Measurements from ENCODE around the gene OTUD3. TPM values are rescaled to one million over a fixed set of nuclear protein-coding genes. Genes with fewer than 3 reads are reported as not detected.

OTUD3 gene
- total RNA-seq, 2 experiments from 2014 or later: 8.3 to 10.8 TPM

- Mint-ChIP-seq H3K4me1 (ENCODE audit: low read depth) (no peaks in the 10 kb centered on the region), H3K4me3 (no peak overlapping the region), H3K36me3 (ENCODE audit: low read depth) (no peaks in the 10 kb centered on the region), H3K27me3 (ENCODE audit: low read depth) (no peaks in the 10 kb centered on the region), H3K9me3 (no peaks in the 10 kb centered on the region), H3K27ac (no peak overlapping the region)
- no peak for DNase-seq
- intact Hi-C loops (cut with micrococcal nuclease): no loop called here
- CTCF ChIA-PET: no interaction called here
Measured at GRCh38 chr1:19941206-19941568, 59.0 kb downstream of the OTUD3 start.

GRCh38 chr1:19942088-19942487 is 59.9 kb downstream of the OTUD3 start:
- H3K9me3 Mint-ChIP-seq: no peaks in the 10 kb centered on the region
- no peaks in the 10 kb centered on the region for H3K4me1 Mint-ChIP-seq (ENCODE audit: low read depth)
- H3K36me3 Mint-ChIP-seq (ENCODE audit: low read depth): no peaks in the 10 kb centered on the region
- no peak overlapping the region for H3K4me3 Mint-ChIP-seq
- no peak for DNase-seq
- H3K27me3 Mint-ChIP-seq (ENCODE audit: low read depth): peaks cover 3% of the 10 kb centered on the region
- CTCF ChIA-PET: no interaction called here
- intact Hi-C loops (cut with micrococcal nuclease): no loop called here
- no peak overlapping the region for H3K27ac Mint-ChIP-seq

- no peak overlapping the region for H3K27ac Mint-ChIP-seq
- H3K9me3 Mint-ChIP-seq: no peaks in the 10 kb centered on the region
- no peak for DNase-seq
- H3K36me3 Mint-ChIP-seq (ENCODE audit: low read depth): no peaks in the 10 kb centered on the region
- no peak overlapping the region for H3K4me3 Mint-ChIP-seq
- intact Hi-C loops (cut with micrococcal nuclease): no loop called here
- peaks cover 3% of the 10 kb centered on the region for H3K27me3 Mint-ChIP-seq (ENCODE audit: low read depth)
- no peaks in the 10 kb centered on the region for H3K4me1 Mint-ChIP-seq (ENCODE audit: low read depth)
- CTCF ChIA-PET: no interaction called here
Measured at GRCh38 chr1:19942657-19943056, 60.5 kb downstream of the OTUD3 start.

GRCh38 chr1:19945914-19946313 is 63.7 kb downstream of the OTUD3 start:
- no peak overlapping the region for H3K4me3 Mint-ChIP-seq
- H3K9me3 Mint-ChIP-seq: no peaks in the 10 kb centered on the region
- CTCF ChIA-PET: interaction anchor here (0.6 to 0.9 kb wide), 2 partner anchors 10 to 422 kb away, joined by 3 read pairs; no protein-coding TSS in a partner anchor
- no peak for DNase-seq
- no peaks in the 10 kb centered on the region for H3K36me3 Mint-ChIP-seq (ENCODE audit: low read depth)
- intact Hi-C loops (cut with micrococcal nuclease): no loop called here
- H3K27me3 Mint-ChIP-seq (ENCODE audit: low read depth): peaks cover 14% of the 10 kb centered on the region
- no peaks in the 10 kb centered on the region for H3K4me1 Mint-ChIP-seq (ENCODE audit: low read depth)
- no peak overlapping the region for H3K27ac Mint-ChIP-seq

DNA sequence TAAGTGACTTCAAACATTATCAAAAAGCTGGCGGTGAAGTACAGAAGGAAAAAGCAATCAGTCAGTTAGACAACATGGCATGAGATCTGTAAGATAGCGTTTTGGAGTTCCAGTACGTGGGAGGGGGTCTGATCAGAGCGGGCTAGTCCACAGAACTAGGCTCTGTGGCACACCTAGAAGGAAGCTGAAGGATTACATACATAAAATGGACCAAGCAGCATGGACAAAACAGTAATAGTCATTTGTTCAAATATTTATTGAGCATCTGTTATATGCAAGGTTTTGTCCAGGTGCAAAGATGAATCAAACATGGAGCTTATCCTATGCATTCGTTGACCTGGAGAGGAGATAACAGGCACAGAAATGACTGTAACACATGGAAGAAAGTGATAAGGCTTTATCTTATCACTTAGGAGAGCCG is 64.1 kb downstream of the OTUD3 start:
- intact Hi-C loops (cut with micrococcal nuclease): no loop called here
- H3K4me3 Mint-ChIP-seq: no peak overlapping the region
- peaks cover 19% of the 10 kb centered on the region for H3K27me3 Mint-ChIP-seq (ENCODE audit: low read depth)
- H3K27ac Mint-ChIP-seq: no peak overlapping the region
- H3K9me3 Mint-ChIP-seq: no peaks in the 10 kb centered on the region
- no peaks in the 10 kb centered on the region for H3K36me3 Mint-ChIP-seq (ENCODE audit: low read depth)
- CTCF ChIA-PET: interaction anchor here (0.6 to 0.9 kb wide), 2 partner anchors 11 to 421 kb away, joined by 3 read pairs; no protein-coding TSS in a partner anchor
- no peak for DNase-seq
- H3K4me1 Mint-ChIP-seq (ENCODE audit: low read depth): no peaks in the 10 kb centered on the region

- CTCF ChIA-PET: no interaction called here
- H3K9me3 Mint-ChIP-seq: no peaks in the 10 kb centered on the region
- H3K27ac Mint-ChIP-seq: no peak overlapping the region
- no peaks in the 10 kb centered on the region for H3K4me1 Mint-ChIP-seq (ENCODE audit: low read depth)
- no peak for DNase-seq
- H3K4me3 Mint-ChIP-seq: no peak overlapping the region
- H3K36me3 Mint-ChIP-seq (ENCODE audit: low read depth): no peaks in the 10 kb centered on the region
- intact Hi-C loops (cut with micrococcal nuclease): no loop called here
- H3K27me3 Mint-ChIP-seq (ENCODE audit: low read depth): peaks cover 19% of the 10 kb centered on the region
Measured at GRCh38 chr1:19946971-19947370, 64.8 kb downstream of the OTUD3 start.

DNA sequence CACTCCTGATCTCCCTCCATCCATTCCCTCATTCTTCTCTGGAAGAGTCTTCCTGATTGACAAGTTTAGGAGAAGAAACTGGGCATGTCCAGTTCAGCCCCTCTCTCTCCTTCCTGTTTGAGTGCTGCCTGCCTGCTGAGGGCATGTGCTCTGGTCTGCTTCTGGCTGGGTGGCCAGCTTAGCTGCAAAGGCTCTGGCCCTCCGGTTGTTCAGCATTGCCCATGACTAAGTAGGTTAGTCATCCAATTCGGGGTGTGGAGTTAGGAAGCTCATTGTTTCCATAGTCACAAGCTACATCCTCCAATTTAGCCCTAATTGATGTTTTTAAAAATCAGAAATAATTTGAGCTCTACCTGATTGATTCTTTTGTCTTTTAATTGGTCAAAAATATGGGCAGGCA is 66.8 kb downstream of the OTUD3 start:
- no peak overlapping the region for H3K4me3 Mint-ChIP-seq
- H3K4me1 Mint-ChIP-seq (ENCODE audit: low read depth): no peaks in the 10 kb centered on the region
- H3K27me3 Mint-ChIP-seq (ENCODE audit: low read depth): peaks cover 22% of the 10 kb centered on the region
- H3K27ac Mint-ChIP-seq: no peak overlapping the region
- intact Hi-C loops (cut with micrococcal nuclease): no loop called here
- no peaks in the 10 kb centered on the region for H3K9me3 Mint-ChIP-seq
- H3K36me3 Mint-ChIP-seq (ENCODE audit: low read depth): no peaks in the 10 kb centered on the region
- CTCF ChIA-PET: no interaction called here
- DNase-seq: no peak

GRCh38 chr1:19954059-19954458 is 71.9 kb downstream of the OTUD3 start:
- H3K27ac Mint-ChIP-seq: no peak overlapping the region
- intact Hi-C loops (cut with micrococcal nuclease): no loop called here
- no peak for DNase-seq
- CTCF ChIA-PET: no interaction called here
- H3K27me3 Mint-ChIP-seq (ENCODE audit: low read depth): peaks cover 28% of the 10 kb centered on the region
- H3K4me1 Mint-ChIP-seq (ENCODE audit: low read depth): no peaks in the 10 kb centered on the region
- no peaks in the 10 kb centered on the region for H3K36me3 Mint-ChIP-seq (ENCODE audit: low read depth)
- no peak overlapping the region for H3K4me3 Mint-ChIP-seq
- no peaks in the 10 kb centered on the region for H3K9me3 Mint-ChIP-seq

- no peaks in the 10 kb centered on the region for H3K36me3 Mint-ChIP-seq (ENCODE audit: low read depth)
- no peak overlapping the region for H3K27ac Mint-ChIP-seq
Measured at GRCh38 chr1:19955534-19956170, 73.5 kb downstream of the OTUD3 start.

GRCh38 chr1:19957779-19958178 is 75.6 kb downstream of the OTUD3 start:
- intact Hi-C loops (cut with micrococcal nuclease): no loop called here
- no peaks in the 10 kb centered on the region for H3K36me3 Mint-ChIP-seq (ENCODE audit: low read depth)
- H3K9me3 Mint-ChIP-seq: no peaks in the 10 kb centered on the region
- no peak overlapping the region for H3K27ac Mint-ChIP-seq
- H3K4me3 Mint-ChIP-seq: no peak overlapping the region
- DNase-seq: no peak
- H3K4me1 Mint-ChIP-seq (ENCODE audit: low read depth): no peaks in the 10 kb centered on the region
- CTCF ChIA-PET: no interaction called here
- H3K27me3 Mint-ChIP-seq (ENCODE audit: low read depth): peaks cover 29% of the 10 kb centered on the region

More at GRCh38 chr1:19955534-19956170, 73.5 kb downstream of the OTUD3 start:
- peaks cover 27% of the 10 kb centered on the region for H3K27me3 Mint-ChIP-seq (ENCODE audit: low read depth)
- no peaks in the 10 kb centered on the region for H3K4me1 Mint-ChIP-seq (ENCODE audit: low read depth)
- no peak for DNase-seq
- intact Hi-C loops (cut with micrococcal nuclease): no loop called here
- H3K4me3 Mint-ChIP-seq: no peak overlapping the region
- CTCF ChIA-PET: no interaction called here
- H3K9me3 Mint-ChIP-seq: no peaks in the 10 kb centered on the region

DNA sequence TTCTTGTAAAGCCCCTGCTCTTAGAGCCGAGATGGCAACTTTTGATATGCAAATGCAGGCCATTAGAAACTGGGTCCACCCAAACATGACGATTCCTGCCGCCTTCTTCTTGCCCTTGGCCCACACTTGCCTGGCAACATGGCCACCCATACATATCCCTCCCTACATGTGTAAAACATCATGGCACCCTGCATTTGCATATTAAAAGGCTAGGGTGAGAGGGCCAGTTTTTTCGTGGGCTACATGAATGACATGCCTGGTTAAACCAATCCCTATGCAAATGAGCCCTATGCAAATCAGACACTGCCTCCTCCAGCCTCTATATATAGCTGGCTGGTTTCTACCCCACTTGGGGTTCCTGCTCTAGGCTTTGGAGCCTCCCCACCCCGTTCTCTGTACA is 78.4 kb downstream of the OTUD3 start:
- intact Hi-C loops (cut with micrococcal nuclease): no loop called here
- DNase-seq: no peak
- Mint-ChIP-seq H3K9me3 (no peaks in the 10 kb centered on the region), H3K27me3 (ENCODE audit: low read depth) (peaks cover 21% of the 10 kb centered on the region), H3K4me1 (ENCODE audit: low read depth) (no peaks in the 10 kb centered on the region), H3K4me3 (no peak overlapping the region), H3K27ac (no peak overlapping the region), H3K36me3 (ENCODE audit: low read depth) (no peaks in the 10 kb centered on the region)
- CTCF ChIA-PET: no interaction called here
